H9 (cell line): Measurements from ENCODE around the gene ABCA1. TPM values are rescaled to one million over a fixed set of nuclear protein-coding genes. Genes with fewer than 3 reads are reported as not detected.
A peak's percentile ranks its signal among the peaks of the same experiment; 100 is the strongest.

Source experiments
- DNase-seq: peaks from one replicate; pipeline ENCODE4 v3.0.0-alpha.2; 2017
- H2AFZ ChIP-seq: one replicate; pipeline ENCODE4 v1.6.1; 2013; ENCODE audit warnings: mild to moderate bottlenecking, low read length, control low read depth, moderate library complexity
- H2AK5ac ChIP-seq: 2 replicates; pipeline ENCODE4 v1.6.1; 2013; ENCODE audit warnings: low read length, control low read depth, mixed read lengths; ENCODE audit not compliant: insufficient read length
- H2BK120ac ChIP-seq: one replicate; pipeline ENCODE4 v1.6.1; 2013; ENCODE audit warnings: low read depth, mild to moderate bottlenecking, low read length, control low read depth, inconsistent platforms; ENCODE audit not compliant: poor library complexity, severe bottlenecking
- H2BK12ac ChIP-seq: 2 replicates; pipeline ENCODE4 v1.6.1; 2013; ENCODE audit warnings: low read length, control low read depth, mixed read lengths, low read depth; ENCODE audit not compliant: insufficient read length
- H2BK15ac ChIP-seq: 2 replicates; pipeline ENCODE4 v1.6.1; 2013; ENCODE audit warnings: low read depth, low read length, control low read depth
- H2BK20ac ChIP-seq: one replicate; pipeline ENCODE4 v1.6.1; 2013; ENCODE audit warnings: low read depth, mild to moderate bottlenecking, low read length, control low read depth, inconsistent platforms; ENCODE audit not compliant: poor library complexity, severe bottlenecking
- H2BK5ac ChIP-seq: 2 replicates; pipeline ENCODE4 v1.6.1; 2013; ENCODE audit warnings: low read length, control low read depth, mixed read lengths; ENCODE audit not compliant: insufficient read length
- H3K14ac ChIP-seq: 2 replicates; pipeline ENCODE4 v1.6.1; 2013; ENCODE audit warnings: low read length, control low read depth; ENCODE audit not compliant: insufficient read depth
- H3K18ac ChIP-seq: 2 replicates; pipeline ENCODE4 v1.6.1; 2013; ENCODE audit warnings: low read depth, mild to moderate bottlenecking, mixed read lengths, low read length, control low read depth; ENCODE audit not compliant: insufficient read length
- H3K23ac ChIP-seq: 2 replicates; pipeline ENCODE4 v1.6.1; 2013; ENCODE audit warnings: low read length, control low read depth, mixed read lengths, low read depth; ENCODE audit not compliant: insufficient read length
- H3K23me2 ChIP-seq: 2 replicates; pipeline ENCODE4 v1.6.1; 2013; ENCODE audit warnings: low read depth, mild to moderate bottlenecking, mixed read lengths, low read length, control low read depth; ENCODE audit not compliant: insufficient read length, poor library complexity, severe bottlenecking
- H3K27ac ChIP-seq: 2 replicates; pipeline ENCODE4 v1.5.1; 2013; ENCODE audit warnings: low read length, control low read depth, mixed read lengths, low read depth; ENCODE audit not compliant: insufficient read length
- H3K27me3 ChIP-seq: 2 replicates; pipeline ENCODE4 v1.6.1; 2013; ENCODE audit warnings: low read length, control low read depth, inconsistent platforms; ENCODE audit not compliant: insufficient read depth
- H3K4ac ChIP-seq: 2 replicates; pipeline ENCODE4 v1.6.1; 2013; ENCODE audit warnings: low read depth, mild to moderate bottlenecking, control low read depth, inconsistent platforms, low read length, moderate library complexity
- H3K4me1 ChIP-seq: 2 replicates; pipeline ENCODE4 v1.6.1; 2013; ENCODE audit warnings: low read length, control low read depth, inconsistent platforms; ENCODE audit not compliant: insufficient read depth
- H3K4me2 ChIP-seq: 2 replicates; pipeline ENCODE4 v1.6.1; 2013; ENCODE audit warnings: low read length, control low read depth, mixed read lengths; ENCODE audit not compliant: insufficient read length, insufficient read depth
- H3K56ac ChIP-seq: 2 replicates; pipeline ENCODE4 v1.6.1; 2013; ENCODE audit warnings: low read depth, mild to moderate bottlenecking, mixed read lengths, low read length, control low read depth; ENCODE audit not compliant: insufficient read length
- H3K79me1 ChIP-seq: 2 replicates; pipeline ENCODE4 v1.6.1; 2013; ENCODE audit warnings: low read depth, mild to moderate bottlenecking, moderate library complexity, low read length, control low read depth, inconsistent platforms; ENCODE audit not compliant: insufficient read depth, poor library complexity, severe bottlenecking
- H3K79me2 ChIP-seq: 2 replicates; pipeline ENCODE4 v1.6.1; 2013; ENCODE audit warnings: low read length, control low read depth, inconsistent platforms; ENCODE audit not compliant: insufficient read depth
- H3K9ac ChIP-seq: 2 replicates; pipeline ENCODE4 v1.6.1; 2013; ENCODE audit warnings: low read length, control low read depth, mixed read lengths; ENCODE audit not compliant: insufficient read length; ENCODE audit errors: extremely low read depth
- H3K9me3 ChIP-seq: one replicate; pipeline ENCODE4 v1.6.1; 2013; ENCODE audit warnings: low read depth, low read length, inconsistent platforms; ENCODE audit not compliant: control insufficient read depth
- H3T11ph ChIP-seq: one replicate; pipeline ENCODE4 v1.6.1; 2013; ENCODE audit warnings: mild to moderate bottlenecking, low read length, control low read depth, inconsistent platforms
- H4K20me1 ChIP-seq: one replicate; pipeline ENCODE4 v1.6.1; 2013; ENCODE audit not compliant: control insufficient read depth, insufficient read length, insufficient read depth
- H4K5ac ChIP-seq: 2 replicates; pipeline ENCODE4 v1.6.1; 2013; ENCODE audit warnings: low read depth, mild to moderate bottlenecking, mixed read lengths, low read length, control low read depth; ENCODE audit not compliant: insufficient read length
- H4K8ac ChIP-seq: replicated peaks from 2 replicates; pipeline ENCODE4 v1.6.1; 2013; ENCODE audit warnings: low read length, control low read depth, mixed read lengths, low read depth; ENCODE audit not compliant: insufficient read length
- H4K91ac ChIP-seq: 2 replicates; pipeline ENCODE4 v1.6.1; 2013; ENCODE audit warnings: low read depth, mild to moderate bottlenecking, moderate library complexity, mixed read lengths, low read length, control low read depth; ENCODE audit not compliant: insufficient read length
- H3K27ac Mint-ChIP-seq, 3 experiments: 2 replicates in 2 of 3; 3 replicates in 1 of 3; pipeline ENCODE4 v1.8.0; 2020 to 2021; ENCODE audit warnings: mixed read lengths in 3 of 3, mild to moderate bottlenecking in 1 of 3, moderate library complexity in 1 of 3
- H3K27me3 Mint-ChIP-seq: 2 replicates; pipeline ENCODE4 v1.8.0; 2021; ENCODE audit warnings: low read depth, mild to moderate bottlenecking, moderate library complexity, mixed read lengths
- H3K36me3 Mint-ChIP-seq, 3 experiments: 2 replicates in 2 of 3; 3 replicates in 1 of 3; pipeline ENCODE4 v1.8.0; 2020 to 2021; ENCODE audit warnings: low read depth in 3 of 3, mixed read lengths in 3 of 3; ENCODE audit not compliant: insufficient read depth in 1 of 3
- H3K4me1 Mint-ChIP-seq, 2 experiments: 2 replicates each; pipeline ENCODE4 v1.8.0; 2020; ENCODE audit warnings: mixed read lengths in 2 of 2
- H3K4me3 Mint-ChIP-seq, 2 experiments: 2 replicates in 1 of 2; 3 replicates in 1 of 2; pipeline ENCODE4 v1.8.0; 2020 to 2021; ENCODE audit warnings: mild to moderate bottlenecking in 2 of 2, mixed read lengths in 2 of 2, moderate library complexity in 1 of 2
- H3K9me3 Mint-ChIP-seq, 2 experiments: 2 replicates in 1 of 2; 3 replicates in 1 of 2; pipeline ENCODE4 v1.8.0; 2020; ENCODE audit warnings: mild to moderate bottlenecking in 2 of 2, mixed read lengths in 2 of 2, moderate library complexity in 1 of 2
- CTCF ChIP-seq: fragments of 200-600 bp; sonication (generic); conservative IDR thresholded peaks from 3 replicates; pipeline ENCODE4 v1.8.0; 2021; ENCODE audit warnings: antibody characterized with exemption, mild to moderate bottlenecking
- WGBS: extraction: QIAGEN DNeasy Blood & Tissue Kit; methylation state at CpG from one replicate; pipeline ENCODE4 v1.1.7; 2013; ENCODE audit warnings: missing lambda C conversion rate, low lambda C conversion rate, mixed read lengths; ENCODE audit not compliant: insufficient read length; ENCODE audit errors: extremely low coverage; 5-methylcytosine and 5-hydroxymethylcytosine counted together
- total RNA-seq: library from RNA; stranded (reverse); gene quantifications from 2 replicates; pipeline ENCODE4 v1.2.1, GENCODE V29; 2021

ABCA1 gene
- total RNA-seq, 1 experiment from 2014 or later: 16.6 TPM

GRCh38 chr9:104747245-104747564 is 180.8 kb downstream of the ABCA1 start:
- Histone ChIP-seq H2BK15ac (no peak overlapping the region), H2BK12ac (no peak overlapping the region), H4K8ac (no peak overlapping the region), H3K9ac (peak overlapping the region; percentile 8), H3K27me3 (no peaks in the 10 kb centered on the region), H3K56ac (no peak overlapping the region), H3K14ac (no peak overlapping the region), H2BK20ac (no peak overlapping the region), H3T11ph (no peak overlapping the region), H3K18ac (no peak overlapping the region), H2AFZ (no peak overlapping the region), H2AK5ac (no peak overlapping the region), H2BK5ac (no peak overlapping the region), H3K9me3 (no peaks in the 10 kb centered on the region), H3K23me2 (peaks cover 7% of the 10 kb centered on the region), H2BK120ac (no peak overlapping the region), H3K4me2 (peak overlapping the region; percentile 44), H3K23ac (no peak overlapping the region), H3K4ac (no peak overlapping the region), H3K79me1 (no peaks in the 10 kb centered on the region), H3K27ac (no peak overlapping the region), H4K91ac (no peak overlapping the region), H4K20me1 (no peaks in the 10 kb centered on the region), H3K4me1 (no peaks in the 10 kb centered on the region), H4K5ac (no peak overlapping the region), H3K79me2 (no peaks in the 10 kb centered on the region)
- H3K4me1 Mint-ChIP-seq: peaks cover 17 to 25% of the 10 kb centered on the region in 2 experiments
- H3K4me3 Mint-ChIP-seq: peak overlapping the region; percentile 80 to 92
- WGBS: no CpG with 5 or more reads among the region's 9 CpGs
- H3K36me3 Mint-ChIP-seq: no peaks in the 10 kb centered on the region
- H3K27me3 Mint-ChIP-seq: no peaks in the 10 kb centered on the region
- no peak for TF ChIP-seq CTCF
- no peak for DNase-seq
- no peaks in the 10 kb centered on the region for H3K9me3 Mint-ChIP-seq
- peak overlapping the region; percentile 24 to 64 (median 57); a peak in 4 of 7 replicates for H3K27ac Mint-ChIP-seq
